ENCODE data around the gene SLCO4A1.
A peak's percentile ranks its signal among the peaks of the same experiment; 100 is the strongest.

Gene SLCO4A1

GRCh38 chr20:62716198-62716940, 74.1 kb downstream of the SLCO4A1 start:
- peak in 1 of 3 experiments; percentile 26 for DNase-seq (ENCODE audit: low read depth in 3 of 3)

- DNase-seq (ENCODE audit: low read depth in 3 of 3): no peak
Measured at GRCh38 chr20:62716941-62717310, 74.6 kb downstream of the SLCO4A1 start.

GRCh38 chr20:62717933-62718332, 75.6 kb downstream of the SLCO4A1 start:
- no peak for DNase-seq (ENCODE audit: low read depth in 3 of 3)

DNA sequence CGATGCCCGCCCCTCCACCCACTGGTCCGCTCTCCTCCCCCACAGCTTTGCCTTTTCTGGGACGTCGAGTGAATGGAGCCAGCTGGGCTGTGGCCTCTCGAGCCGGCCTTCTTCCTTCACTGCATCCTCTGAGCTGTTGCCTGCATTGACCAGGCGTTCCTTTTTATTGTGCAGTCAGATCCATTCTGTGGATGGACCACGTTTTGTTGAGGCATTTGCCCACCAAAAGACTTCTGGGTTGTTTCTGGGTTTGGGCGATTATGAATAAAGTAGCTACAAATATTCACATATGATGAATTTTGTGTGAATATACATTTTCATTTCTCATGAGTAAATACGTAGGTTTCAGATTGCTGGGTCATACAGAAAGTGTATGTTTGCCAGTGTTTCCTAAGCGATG, 76.2 kb downstream of the SLCO4A1 start:
- no peak for DNase-seq (ENCODE audit: low read depth in 3 of 3)

DNA sequence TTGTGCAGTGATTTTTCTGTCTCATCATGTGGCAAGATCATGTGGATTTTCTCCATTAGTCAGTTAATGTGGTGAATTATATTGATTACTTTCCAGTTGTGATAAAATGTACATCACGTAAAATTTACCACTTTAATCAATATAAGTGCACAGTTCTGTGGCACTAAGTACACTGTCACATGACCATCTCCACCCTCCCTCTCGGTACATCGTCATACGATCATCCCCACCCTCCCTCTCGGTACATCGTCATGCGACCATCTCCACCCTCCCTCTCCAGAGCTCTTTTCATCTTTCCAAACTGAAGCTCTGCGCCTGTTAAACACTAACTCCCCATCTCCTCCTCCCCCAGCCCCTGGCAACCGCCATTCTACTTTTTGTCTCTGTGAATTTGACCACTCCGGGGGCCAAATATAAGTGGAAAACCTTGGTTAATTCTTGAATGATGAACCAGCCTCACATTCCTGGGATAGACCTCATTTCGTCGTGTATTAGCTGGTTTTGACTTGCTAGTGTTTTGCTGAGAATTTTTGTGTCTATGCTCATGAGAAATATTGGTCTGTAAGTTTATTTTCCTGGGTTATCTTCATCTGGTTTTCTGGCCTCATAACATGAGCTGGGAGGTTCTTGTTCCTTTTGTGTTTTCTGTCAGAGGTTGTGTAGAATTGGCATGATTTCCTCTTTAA, 77.1 kb downstream of the SLCO4A1 start:
- no peak for DNase-seq (ENCODE audit: low read depth in 3 of 3)
